Caco-2 (cell line): ENCODE results near the gene LAPTM5. TPM values are rescaled to one million over a fixed set of nuclear protein-coding genes. Genes with fewer than 3 reads are reported as not detected.

ENCODE experiments used
- BruUV-seq: library from RNA; stranded (reverse); fragments of 400-500 nt; replicated peaks from 2 replicates; lab custom pipeline; 2021; lab: Mats Ljungman, UMichigan
- CTCF ChIA-PET: fragments of 300-600 bp; sonication (Branson Sonifier 250); formaldehyde crosslinking; loops from one replicate; lab custom pipeline; 2022; ENCODE audit warnings: antibody characterized with exemption; lab: Charles Lee
- POLR2A ChIA-PET: fragments of 300-600 bp; sonication (Branson Sonifier 250); formaldehyde crosslinking; loops from one replicate; lab custom pipeline; 2022; ENCODE audit warnings: antibody characterized with exemption; lab: Charles Lee
- DNase-seq, 2 experiments: peaks; one replicate each; pipeline versions ENCODE4 v3.0.0 to v3.0.0-alpha.2; 2020 to 2022
- H3K27me3 ChIP-seq: replicated peaks from 2 replicates; pipeline ENCODE4 v1.6.0; 2011; ENCODE audit warnings: low read length; ENCODE audit not compliant: control insufficient read depth, insufficient read depth
- H3K36me3 ChIP-seq: 2 replicates; pipeline ENCODE4 v1.5.1; 2011; ENCODE audit warnings: low read length; ENCODE audit not compliant: control insufficient read depth, insufficient read depth
- H3K4me1 ChIP-seq: fragments of 250-450 bp; sonication (Bioruptor Pico); 2 replicates; pipeline ENCODE4 v1.5.1; 2020; ENCODE audit warnings: mild to moderate bottlenecking
- H3K4me3 ChIP-seq: 2 replicates; pipeline ENCODE4 v1.5.1; 2011; ENCODE audit warnings: low read depth, mild to moderate bottlenecking, control low read depth, low read length
- H3K9me3 ChIP-seq: fragments of 250-450 bp; sonication (Bioruptor Pico); 2 replicates; pipeline ENCODE4 v1.5.1; 2020; ENCODE audit warnings: mild to moderate bottlenecking, moderate library complexity
- H3K27ac Mint-ChIP-seq: one replicate; pipeline ENCODE4 v1.8.0; 2022; ENCODE audit warnings: mixed read lengths; ENCODE audit not compliant: unreplicated experiment
- H3K27me3 Mint-ChIP-seq: one replicate; pipeline ENCODE4 v1.8.0; 2022; ENCODE audit warnings: mixed read lengths; ENCODE audit not compliant: insufficient read depth, unreplicated experiment
- H3K36me3 Mint-ChIP-seq: one replicate; pipeline ENCODE4 v1.8.0; 2022; ENCODE audit warnings: mild to moderate bottlenecking, mixed read lengths; ENCODE audit not compliant: insufficient read depth, unreplicated experiment
- H3K4me1 Mint-ChIP-seq: one replicate; pipeline ENCODE4 v1.8.0; 2022; ENCODE audit warnings: low read depth, mixed read lengths; ENCODE audit not compliant: unreplicated experiment
- H3K4me3 Mint-ChIP-seq: one replicate; pipeline ENCODE4 v1.8.0; 2022; ENCODE audit warnings: mild to moderate bottlenecking, moderate library complexity, mixed read lengths; ENCODE audit not compliant: unreplicated experiment
- H3K9me3 Mint-ChIP-seq: one replicate; pipeline ENCODE4 v1.8.0; 2022; ENCODE audit warnings: mixed read lengths; ENCODE audit not compliant: unreplicated experiment
- intact Hi-C: fragments of 100-400 bp; cut with micrococcal nuclease; formaldehyde crosslinking; loops from one replicate; pipeline ENCODE4 v1.10.0; 2022; ENCODE audit not compliant: unreplicated experiment
- total RNA-seq: library from RNA; stranded (reverse); gene quantifications from 2 replicates; pipeline ENCODE4 v1.2.3, GENCODE V29; 2022
- TF ChIP-seq, protein P1 (sequence below), 2 experiments: fragments of 200-600 bp in 1 of 2; IDR thresholded peaks; 1 replicate in 1 of 2; 2 replicates in 1 of 2; pipeline versions ENCODE4 v1.5.1 to v1.8.0; 2011 to 2022; ENCODE audit warnings: antibody characterized with exemption in 1 of 2, control low read depth in 1 of 2, inconsistent platforms in 1 of 2, low read depth in 1 of 2, low read length in 1 of 2, mild to moderate bottlenecking in 1 of 2, moderate library complexity in 1 of 2; ENCODE audit not compliant: insufficient read depth in 1 of 2, severe bottlenecking in 1 of 2, unreplicated experiment in 1 of 2

LAPTM5 gene
- total RNA-seq, 1 experiment from 2014 or later: not detected

DNA sequence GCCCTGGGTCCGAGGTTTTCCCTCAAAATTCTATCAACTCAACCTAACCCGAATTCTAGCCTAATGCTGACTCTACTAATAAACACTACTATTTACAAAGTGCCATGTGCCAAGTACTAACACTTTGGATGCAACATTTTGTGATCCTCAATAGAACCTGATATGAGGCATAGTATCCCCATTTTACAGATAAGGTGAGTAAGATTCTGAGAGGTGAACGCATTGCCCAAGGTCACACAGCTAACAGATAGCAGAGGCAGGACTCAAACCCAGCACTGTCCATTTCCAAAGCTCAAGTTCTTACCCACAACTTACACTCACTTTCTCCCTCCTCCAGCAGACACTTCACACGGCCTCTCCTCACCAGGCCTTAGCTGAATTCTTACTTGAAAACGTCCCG lies 46.0 kb upstream of the LAPTM5 start:
- H3K27me3 Mint-ChIP-seq: no peaks in the 10 kb centered on the region
- H3K4me1 Mint-ChIP-seq: no peaks in the 10 kb centered on the region
- no peaks in the 10 kb centered on the region for H3K27me3 ChIP-seq
- H3K36me3 ChIP-seq: no peaks in the 10 kb centered on the region
- ChIA-PET CTCF (interaction anchor here (4.5 kb wide), 1 partner anchor 107 kb away, joined by 42 read pairs; no protein-coding TSS in a partner anchor), POLR2A (no interaction called here)
- DNase-seq: no peak
- no TSS peak for BruUV-seq
- intact Hi-C loops: loop anchor here (5.0 kb wide), 2 partner anchors 49 to 124 kb away; no protein-coding TSS in a partner anchor
- no peak overlapping the region for H3K4me3 Mint-ChIP-seq
- no peaks in the 10 kb centered on the region for H3K4me1 ChIP-seq
- no peaks in the 10 kb centered on the region for H3K9me3 ChIP-seq
- H3K27ac Mint-ChIP-seq: no peak overlapping the region
- TF ChIP-seq, protein P1, sequence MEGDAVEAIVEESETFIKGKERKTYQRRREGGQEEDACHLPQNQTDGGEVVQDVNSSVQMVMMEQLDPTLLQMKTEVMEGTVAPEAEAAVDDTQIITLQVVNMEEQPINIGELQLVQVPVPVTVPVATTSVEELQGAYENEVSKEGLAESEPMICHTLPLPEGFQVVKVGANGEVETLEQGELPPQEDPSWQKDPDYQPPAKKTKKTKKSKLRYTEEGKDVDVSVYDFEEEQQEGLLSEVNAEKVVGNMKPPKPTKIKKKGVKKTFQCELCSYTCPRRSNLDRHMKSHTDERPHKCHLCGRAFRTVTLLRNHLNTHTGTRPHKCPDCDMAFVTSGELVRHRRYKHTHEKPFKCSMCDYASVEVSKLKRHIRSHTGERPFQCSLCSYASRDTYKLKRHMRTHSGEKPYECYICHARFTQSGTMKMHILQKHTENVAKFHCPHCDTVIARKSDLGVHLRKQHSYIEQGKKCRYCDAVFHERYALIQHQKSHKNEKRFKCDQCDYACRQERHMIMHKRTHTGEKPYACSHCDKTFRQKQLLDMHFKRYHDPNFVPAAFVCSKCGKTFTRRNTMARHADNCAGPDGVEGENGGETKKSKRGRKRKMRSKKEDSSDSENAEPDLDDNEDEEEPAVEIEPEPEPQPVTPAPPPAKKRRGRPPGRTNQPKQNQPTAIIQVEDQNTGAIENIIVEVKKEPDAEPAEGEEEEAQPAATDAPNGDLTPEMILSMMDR (IDR thresholded peaks at IDR 0.05; ENCODE audit: insufficient read depth in 1 of 2, low read depth in 1 of 2, low read length in 1 of 2, severe bottlenecking in 1 of 2, unreplicated experiment in 1 of 2): no peak
- H3K9me3 Mint-ChIP-seq: no peaks in the 10 kb centered on the region
- H3K4me3 ChIP-seq: no peak overlapping the region
- no peaks in the 10 kb centered on the region for H3K36me3 Mint-ChIP-seq

DNA sequence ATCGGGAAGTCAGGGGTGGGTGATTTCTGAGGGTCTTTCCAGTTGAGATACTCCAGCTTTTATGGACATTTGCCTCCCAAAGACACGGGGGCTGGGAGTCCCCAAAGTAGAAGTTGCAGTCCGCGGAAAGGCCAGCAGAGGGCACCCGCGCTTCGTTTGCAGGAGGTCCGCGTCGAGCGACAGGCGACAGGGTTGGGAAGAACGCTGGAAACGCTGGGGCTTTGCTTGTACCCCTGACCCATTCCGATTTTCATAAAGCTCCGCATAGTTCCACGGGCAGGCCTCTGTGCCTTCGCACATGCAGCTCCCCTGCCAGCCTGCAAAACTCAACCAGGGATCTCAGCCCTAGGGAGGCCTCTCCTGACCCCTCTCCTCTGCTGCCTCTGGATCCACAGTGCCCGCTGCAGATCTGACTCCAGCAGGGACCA lies 44.2 kb upstream of the LAPTM5 start:
- ChIA-PET POLR2A (interaction anchor here (0.6 kb wide), 1 partner anchor 339 kb away, joined by 3 read pairs; no protein-coding TSS in a partner anchor), CTCF (interaction anchor here (0.6 to 4.5 kb wide), 8 partner anchors 19 to 109 kb away, joined by 3 to 42 read pairs (median 3); no protein-coding TSS in a partner anchor)
- H3K9me3 ChIP-seq: no peaks in the 10 kb centered on the region
- Mint-ChIP-seq H3K27me3 (no peaks in the 10 kb centered on the region), H3K9me3 (no peaks in the 10 kb centered on the region), H3K27ac (no peak overlapping the region), H3K36me3 (no peaks in the 10 kb centered on the region), H3K4me1 (no peaks in the 10 kb centered on the region), H3K4me3 (no peak overlapping the region)
- BruUV-seq: no TSS peak
- intact Hi-C loops: loop anchor here (1.0 to 5.0 kb wide), 3 partner anchors 51 to 126 kb away; no protein-coding TSS in a partner anchor
- DNase-seq: peak; percentile 60 to 79
- H3K27me3 ChIP-seq: no peaks in the 10 kb centered on the region
- no peak overlapping the region for H3K4me3 ChIP-seq
- TF ChIP-seq, protein P1 (IDR thresholded peaks at IDR 0.05; ENCODE audit: insufficient read depth in 1 of 2, low read depth in 1 of 2, low read length in 1 of 2, severe bottlenecking in 1 of 2, unreplicated experiment in 1 of 2): peak; percentile 74
- H3K36me3 ChIP-seq: no peaks in the 10 kb centered on the region
- H3K4me1 ChIP-seq: no peaks in the 10 kb centered on the region

DNA sequence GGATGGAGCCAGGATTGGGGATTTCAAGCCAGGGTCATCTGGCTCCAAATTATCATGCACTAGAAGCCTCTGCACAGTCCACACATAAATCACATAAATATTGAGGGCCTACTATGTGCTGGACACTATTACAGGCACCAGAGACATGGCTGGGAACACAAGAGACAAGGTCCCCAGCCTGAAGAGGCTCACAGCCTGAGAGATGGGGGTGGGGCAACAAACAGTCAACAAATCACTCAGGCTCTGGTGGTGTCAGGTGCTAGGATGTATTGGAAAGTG lies 41.6 kb upstream of the LAPTM5 start:
- no peaks in the 10 kb centered on the region for H3K36me3 ChIP-seq
- ChIA-PET POLR2A (no interaction called here), CTCF (no interaction called here)
- Mint-ChIP-seq H3K27ac (no peak overlapping the region), H3K4me3 (no peak overlapping the region), H3K36me3 (no peaks in the 10 kb centered on the region), H3K9me3 (no peaks in the 10 kb centered on the region), H3K4me1 (no peaks in the 10 kb centered on the region), H3K27me3 (no peaks in the 10 kb centered on the region)
- intact Hi-C loops: no loop called here
- H3K27me3 ChIP-seq: no peaks in the 10 kb centered on the region
- no TSS peak for BruUV-seq
- TF ChIP-seq, protein P1 (IDR thresholded peaks at IDR 0.05; ENCODE audit: insufficient read depth in 1 of 2, low read depth in 1 of 2, low read length in 1 of 2, severe bottlenecking in 1 of 2, unreplicated experiment in 1 of 2): no peak
- H3K4me1 ChIP-seq: no peaks in the 10 kb centered on the region
- no peaks in the 10 kb centered on the region for H3K9me3 ChIP-seq
- no peak for DNase-seq
- H3K4me3 ChIP-seq: no peak overlapping the region
